DOHH2 (cell line): ENCODE data around the gene IRF2BP2.

Experiments
- CTCF ChIP-seq: fragments of 200-600 bp; sonication (generic); IDR thresholded peaks from one replicate; pipeline ENCODE4 v1.5.1; 2014; ENCODE audit warnings: antibody characterized with exemption, mild to moderate bottlenecking, low read depth, low read length; ENCODE audit not compliant: poor library complexity, severe bottlenecking
- EZH2phosphoT487 ChIP-seq: fragments of 200-600 bp; sonication (generic); IDR thresholded peaks from 2 replicates; pipeline ENCODE4 v1.6.1; 2017; ENCODE audit warnings: borderline replicate concordance, mild to moderate bottlenecking, antibody characterized with exemption, low read length, moderate library complexity, mixed read lengths

- TF ChIP-seq CTCF (no peak), EZH2phosphoT487 (no peak)
Observed at GRCh38 chr1:234649432-234650081, 39.6 kb upstream of the IRF2BP2 start.
